ENCODE data around the gene ATG101.

DNA sequence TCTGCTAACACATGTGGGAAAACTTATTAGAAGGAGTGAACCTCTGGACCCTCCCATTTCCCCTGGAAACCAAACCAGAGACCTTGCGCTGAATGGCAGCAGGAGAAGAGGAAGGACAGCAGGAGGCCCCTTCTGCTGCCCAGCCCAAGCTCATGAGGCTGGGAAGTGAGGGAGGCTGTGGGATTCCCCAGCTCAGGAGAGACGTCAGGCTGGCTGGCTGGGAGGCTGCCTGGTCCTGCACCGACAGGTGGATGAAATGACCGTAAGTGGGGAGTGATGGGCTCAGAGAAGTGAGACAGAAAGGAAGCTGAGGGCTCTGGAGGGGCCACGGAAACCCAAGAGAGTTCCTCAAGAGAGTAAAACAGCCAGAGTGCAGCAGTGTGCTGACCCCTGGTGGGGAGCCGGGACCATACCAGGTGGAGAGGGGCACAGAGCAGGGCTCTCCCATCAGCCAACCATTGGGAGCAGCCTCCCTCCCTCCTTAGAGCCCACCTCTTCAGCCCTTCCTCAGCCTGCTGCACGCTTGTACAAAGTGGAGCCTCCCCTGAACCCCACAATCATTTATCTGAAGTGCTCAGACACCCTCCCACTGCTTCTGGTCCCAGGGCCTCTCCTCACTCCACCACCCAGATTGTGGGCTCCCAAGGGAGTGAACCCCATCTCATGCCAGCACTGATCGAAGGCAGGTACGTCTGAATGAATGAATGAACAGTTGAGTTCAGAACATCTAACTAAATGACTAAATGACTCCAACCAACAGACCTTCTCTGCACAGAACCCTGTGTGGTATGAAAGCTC lies 49.0 kb upstream of the ATG101 start:
- TF ChIP-seq, protein P1, sequence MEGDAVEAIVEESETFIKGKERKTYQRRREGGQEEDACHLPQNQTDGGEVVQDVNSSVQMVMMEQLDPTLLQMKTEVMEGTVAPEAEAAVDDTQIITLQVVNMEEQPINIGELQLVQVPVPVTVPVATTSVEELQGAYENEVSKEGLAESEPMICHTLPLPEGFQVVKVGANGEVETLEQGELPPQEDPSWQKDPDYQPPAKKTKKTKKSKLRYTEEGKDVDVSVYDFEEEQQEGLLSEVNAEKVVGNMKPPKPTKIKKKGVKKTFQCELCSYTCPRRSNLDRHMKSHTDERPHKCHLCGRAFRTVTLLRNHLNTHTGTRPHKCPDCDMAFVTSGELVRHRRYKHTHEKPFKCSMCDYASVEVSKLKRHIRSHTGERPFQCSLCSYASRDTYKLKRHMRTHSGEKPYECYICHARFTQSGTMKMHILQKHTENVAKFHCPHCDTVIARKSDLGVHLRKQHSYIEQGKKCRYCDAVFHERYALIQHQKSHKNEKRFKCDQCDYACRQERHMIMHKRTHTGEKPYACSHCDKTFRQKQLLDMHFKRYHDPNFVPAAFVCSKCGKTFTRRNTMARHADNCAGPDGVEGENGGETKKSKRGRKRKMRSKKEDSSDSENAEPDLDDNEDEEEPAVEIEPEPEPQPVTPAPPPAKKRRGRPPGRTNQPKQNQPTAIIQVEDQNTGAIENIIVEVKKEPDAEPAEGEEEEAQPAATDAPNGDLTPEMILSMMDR (IDR thresholded peaks at IDR 0.05), result peak; percentile 52 to 58 (median 56)
- TF ChIP-seq POLR2A (IDR thresholded peaks at IDR 0.05; ENCODE audit: low read depth) (no peak), POLR2AphosphoS5 (IDR thresholded peaks at IDR 0.05) (peak in 1 of 2 donors; percentile 13)

All from esophagus muscularis mucosa (tissue), 3 donors.